ENCODE data around the gene CALR3. TPM values are rescaled to one million over a fixed set of nuclear protein-coding genes. Genes with fewer than 3 reads are reported as not detected.

CALR3 gene
- polyA plus RNA-seq, 1 experiment = not detected

DNA sequence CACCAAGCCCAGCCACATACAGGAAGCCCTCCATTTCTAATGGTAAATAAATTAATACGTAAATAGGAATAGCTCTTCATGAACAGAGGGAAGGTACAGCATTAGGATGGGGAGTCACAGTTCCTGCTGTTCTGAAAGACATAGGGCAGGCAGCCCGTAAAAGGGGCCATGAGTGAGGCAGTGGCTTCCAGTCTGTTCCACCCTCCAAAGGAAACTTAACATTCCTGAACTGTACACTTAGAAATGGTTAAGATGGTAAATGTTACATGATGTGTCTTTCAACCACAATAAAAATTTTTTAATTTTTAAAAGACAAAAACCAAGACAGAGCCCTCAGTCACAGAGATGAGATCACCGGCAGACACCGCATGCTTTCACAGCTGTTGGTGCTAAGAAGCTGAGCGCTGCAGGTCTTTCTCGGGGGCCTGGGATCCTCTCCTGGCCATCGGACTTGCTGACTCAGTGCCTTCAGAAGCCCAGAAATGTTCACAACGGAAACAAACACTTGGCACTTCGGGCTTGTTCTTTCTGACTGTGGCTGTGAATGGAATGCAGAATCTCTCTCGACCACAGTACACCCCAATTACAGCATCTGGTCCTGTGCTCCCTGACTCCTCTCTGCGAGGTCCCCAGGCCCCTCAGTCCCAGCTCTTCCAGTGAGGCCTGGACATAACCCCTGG lies 60.6 kb downstream of the CALR3 start:
- ChIA-PET POLR2A (no interaction called here), CTCF (interaction anchor here (1.4 to 2.1 kb wide), 2 partner anchors 18 to 36 kb away, joined by 4 to 5 read pairs; no protein-coding TSS in a partner anchor)
- no peak overlapping the region for H3K4me3 ChIP-seq (ENCODE audit: low read depth, low read length)
- H3K27me3 ChIP-seq (ENCODE audit: control insufficient read depth, insufficient read depth, low read length) = no peaks in the 10 kb centered on the region
- TF ChIP-seq, protein P1, sequence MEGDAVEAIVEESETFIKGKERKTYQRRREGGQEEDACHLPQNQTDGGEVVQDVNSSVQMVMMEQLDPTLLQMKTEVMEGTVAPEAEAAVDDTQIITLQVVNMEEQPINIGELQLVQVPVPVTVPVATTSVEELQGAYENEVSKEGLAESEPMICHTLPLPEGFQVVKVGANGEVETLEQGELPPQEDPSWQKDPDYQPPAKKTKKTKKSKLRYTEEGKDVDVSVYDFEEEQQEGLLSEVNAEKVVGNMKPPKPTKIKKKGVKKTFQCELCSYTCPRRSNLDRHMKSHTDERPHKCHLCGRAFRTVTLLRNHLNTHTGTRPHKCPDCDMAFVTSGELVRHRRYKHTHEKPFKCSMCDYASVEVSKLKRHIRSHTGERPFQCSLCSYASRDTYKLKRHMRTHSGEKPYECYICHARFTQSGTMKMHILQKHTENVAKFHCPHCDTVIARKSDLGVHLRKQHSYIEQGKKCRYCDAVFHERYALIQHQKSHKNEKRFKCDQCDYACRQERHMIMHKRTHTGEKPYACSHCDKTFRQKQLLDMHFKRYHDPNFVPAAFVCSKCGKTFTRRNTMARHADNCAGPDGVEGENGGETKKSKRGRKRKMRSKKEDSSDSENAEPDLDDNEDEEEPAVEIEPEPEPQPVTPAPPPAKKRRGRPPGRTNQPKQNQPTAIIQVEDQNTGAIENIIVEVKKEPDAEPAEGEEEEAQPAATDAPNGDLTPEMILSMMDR (IDR thresholded peaks at IDR 0.05; ENCODE audit: insufficient read depth, low read depth, low read length) = no peak
- DNase-seq (ENCODE audit: low read depth) = peak; percentile 87
- peaks cover 8% of the 10 kb centered on the region for H3K36me3 ChIP-seq (ENCODE audit: control insufficient read depth, insufficient read depth, low read length)

DNA sequence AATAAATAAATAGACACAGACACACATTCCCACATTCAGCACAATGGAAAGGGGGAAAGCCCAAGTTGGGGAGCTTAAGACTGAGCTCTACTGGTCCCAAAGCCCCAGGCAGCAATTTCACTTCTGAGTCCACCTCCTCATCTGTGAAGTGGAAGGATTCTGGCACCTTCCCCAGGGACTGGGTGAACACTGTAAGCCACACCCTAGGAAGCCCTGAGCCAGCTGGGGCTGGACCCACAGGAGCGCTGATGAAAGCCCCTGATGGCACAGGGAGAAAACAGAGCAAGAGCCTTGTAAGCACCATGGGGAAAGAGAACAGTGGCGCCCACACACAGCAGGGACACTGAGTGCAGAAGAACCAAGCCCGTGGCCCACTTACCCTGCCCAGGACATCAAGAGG lies 62.0 kb downstream of the CALR3 start:
- no peak overlapping the region for H3K4me3 ChIP-seq (ENCODE audit: low read depth, low read length)
- TF ChIP-seq, protein P1 (IDR thresholded peaks at IDR 0.05; ENCODE audit: insufficient read depth, low read depth, low read length) = no peak
- H3K36me3 ChIP-seq (ENCODE audit: control insufficient read depth, insufficient read depth, low read length) = peaks cover 11% of the 10 kb centered on the region
- CTCF ChIA-PET = interaction anchor here (1.5 kb wide), 1 partner anchor 8 kb away, joined by 4 read pairs; no protein-coding TSS in a partner anchor
- no peak for DNase-seq (ENCODE audit: low read depth)
- POLR2A ChIA-PET = no interaction called here
- no peaks in the 10 kb centered on the region for H3K27me3 ChIP-seq (ENCODE audit: control insufficient read depth, insufficient read depth, low read length)

DNA sequence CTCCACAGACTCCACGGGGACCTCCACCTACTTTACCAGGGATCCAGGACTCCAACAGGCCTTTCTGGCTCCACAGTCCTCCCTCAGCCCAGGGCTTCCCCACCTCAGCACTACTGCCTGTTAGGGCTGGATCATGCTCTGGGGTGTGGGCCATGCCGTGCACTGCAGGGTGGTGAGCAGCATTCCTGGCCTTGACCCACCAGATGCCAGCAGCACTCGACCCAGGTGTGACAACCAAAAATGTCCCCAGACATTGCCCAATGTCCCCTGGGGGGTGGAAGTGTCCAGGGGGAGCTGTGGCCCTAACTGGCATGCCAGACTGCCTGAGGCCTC lies 66.2 kb downstream of the CALR3 start:
- peaks cover 12% of the 10 kb centered on the region for H3K36me3 ChIP-seq (ENCODE audit: control insufficient read depth, insufficient read depth, low read length)

DNA sequence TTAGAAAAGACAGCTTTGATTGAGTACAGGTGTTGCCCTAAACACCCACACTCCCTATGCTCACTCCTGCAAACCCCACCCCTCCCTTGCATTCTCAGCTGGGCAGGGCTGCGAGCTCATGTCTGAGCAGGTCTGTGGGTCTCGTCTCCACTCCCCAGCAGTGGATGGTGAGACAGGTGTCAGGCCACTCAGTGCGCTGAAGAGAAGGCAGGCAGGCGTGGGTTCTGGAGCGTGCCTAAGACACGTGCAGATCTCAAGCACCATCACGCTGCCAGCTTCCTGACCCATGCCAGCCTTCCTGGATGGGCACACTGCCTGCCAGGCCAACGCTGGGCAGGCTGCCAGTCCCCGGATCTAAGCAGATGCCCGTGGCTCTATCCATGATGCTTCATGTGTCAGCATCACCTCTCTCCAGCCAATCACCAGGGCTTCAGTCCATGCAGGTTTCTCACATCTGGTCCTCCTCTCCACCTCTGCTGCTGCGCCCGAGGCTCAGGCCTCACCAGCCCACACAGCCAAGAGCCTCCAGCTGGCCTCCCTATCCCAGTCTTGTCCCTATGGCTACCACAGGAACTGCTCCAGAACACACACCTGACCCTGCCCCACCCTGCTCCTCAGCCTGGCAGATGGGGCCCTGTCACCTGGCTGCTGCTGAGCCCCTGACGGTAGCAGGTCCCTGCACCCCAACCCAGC lies 66.8 kb downstream of the CALR3 start:
- TF ChIP-seq, protein P1 (IDR thresholded peaks at IDR 0.05; ENCODE audit: insufficient read depth, low read depth, low read length) = no peak
- Histone ChIP-seq H3K27me3 (ENCODE audit: control insufficient read depth, insufficient read depth, low read length) (no peaks in the 10 kb centered on the region), H3K36me3 (ENCODE audit: control insufficient read depth, insufficient read depth, low read length) (peaks cover 11% of the 10 kb centered on the region), H3K4me3 (ENCODE audit: low read depth, low read length) (no peak overlapping the region)
- no peak for DNase-seq (ENCODE audit: low read depth)
- POLR2A ChIA-PET = no interaction called here
- CTCF ChIA-PET = no interaction called here

More for the DNA sequence above, 66.2 kb downstream of the CALR3 start:
- H3K27me3 ChIP-seq (ENCODE audit: control insufficient read depth, insufficient read depth, low read length) = no peaks in the 10 kb centered on the region
- no peak for DNase-seq (ENCODE audit: low read depth)
- TF ChIP-seq, protein P1 (IDR thresholded peaks at IDR 0.05; ENCODE audit: insufficient read depth, low read depth, low read length) = no peak
- CTCF ChIA-PET = no interaction called here
- H3K4me3 ChIP-seq (ENCODE audit: low read depth, low read length) = no peak overlapping the region
- POLR2A ChIA-PET = no interaction called here

Small RNA genes within 50 kb of the gene (small RNA-seq; reads per million reads assigned to genes)
- not detected for gene RN7SL146P (ENCODE audit: insufficient read length, low read depth, low replicate concordance)

Other genes starting within 250 kb of the CALR3 start
- gene KLF2, start 171.3 kb downstream of the CALR3 start, polyA plus RNA-seq (2011; rRNA removed) = 1.7 and 1.8 TPM in 2 replicates
- 9.4 and 12.8 TPM in 2 replicates for gene EPS15L1, start 24.2 kb downstream of the CALR3 start, polyA plus RNA-seq (2011; rRNA removed)
- 2.8 and 3.4 TPM in 2 replicates for gene C19orf44, start 227 bp upstream of the CALR3 start, polyA plus RNA-seq (2011; rRNA removed)
- gene CHERP, start 46.3 kb upstream of the CALR3 start, polyA plus RNA-seq (2011; rRNA removed) = 3.2 and 4.0 TPM in 2 replicates
- gene SLC35E1, start 76.2 kb upstream of the CALR3 start, polyA plus RNA-seq (2011; rRNA removed) = 35.2 and 55.6 TPM in 2 replicates
- gene MED26, start 132.0 kb upstream of the CALR3 start, polyA plus RNA-seq (2011; rRNA removed) = 2.9 and 3.9 TPM in 2 replicates
- gene SMIM7, start 164.0 kb upstream of the CALR3 start, polyA plus RNA-seq (2011; rRNA removed) = 61.4 and 104 TPM in 2 replicates
- gene TMEM38A, start 165.0 kb upstream of the CALR3 start, polyA plus RNA-seq (2011; rRNA removed) = 1.2 and 1.6 TPM in 2 replicates
- gene NWD1, start 223.7 kb upstream of the CALR3 start, polyA plus RNA-seq (2011; rRNA removed) = not detected in 2 replicates